Activated B cell treated with CpG ODN at 0.5 μM for 24 hours (primary cell): ENCODE results near the gene COLEC11. TPM values are rescaled to one million over a fixed set of nuclear protein-coding genes. Genes with fewer than 3 reads are reported as not detected.

Experiments
- ATAC-seq: fragments of 200-7000 bp; cut with Tn5 transposase; one replicate; pipeline ENCODE4 v1.10.0; 2021; ENCODE audit warnings: low read depth, mild to moderate bottlenecking, moderate library complexity
- CTCF ChIA-PET: fragments of 350-600 bp; sonication (Branson Sonifier 250); formaldehyde crosslinking; loops from one replicate; lab custom pipeline; 2021; ENCODE audit warnings: antibody characterized with exemption; lab: Charles Lee
- POLR2A ChIA-PET: fragments of 350-600 bp; sonication (Branson Sonifier 250); formaldehyde crosslinking; loops from one replicate; lab custom pipeline; 2021; ENCODE audit warnings: antibody characterized with exemption; lab: Charles Lee
- DNase-seq: peaks from one replicate; pipeline ENCODE4 v3.0.0; 2022
- H3K27ac Mint-ChIP-seq: one replicate; pipeline ENCODE4 v1.8.0; 2020; ENCODE audit warnings: mixed read lengths
- H3K27me3 Mint-ChIP-seq: one replicate; pipeline ENCODE4 v1.8.0; 2021; ENCODE audit warnings: mixed read lengths
- H3K36me3 Mint-ChIP-seq: one replicate; pipeline ENCODE4 v1.8.0; 2021; ENCODE audit warnings: low read depth, mixed read lengths
- H3K4me1 Mint-ChIP-seq: one replicate; pipeline ENCODE4 v1.8.0; 2021; ENCODE audit warnings: mixed read lengths
- H3K4me3 Mint-ChIP-seq: one replicate; pipeline ENCODE4 v1.8.0; 2020; ENCODE audit warnings: mild to moderate bottlenecking, mixed read lengths
- H3K9me3 Mint-ChIP-seq: one replicate; pipeline ENCODE4 v1.8.0; 2020; ENCODE audit warnings: mixed read lengths
- intact Hi-C: fragments of 100-400 bp; cut with micrococcal nuclease; formaldehyde crosslinking; loops from one replicate; pipeline ENCODE4 v1.15.1; 2024
- total RNA-seq: library from RNA; stranded (reverse); gene quantifications from 2 replicates; pipeline ENCODE4 v1.2.3, GENCODE V29; 2022
- TF ChIP-seq, protein P1 (sequence below): fragments of 200-600 bp; IDR thresholded peaks from one replicate; pipeline ENCODE4 v1.8.0; 2022; ENCODE audit warnings: antibody characterized with exemption, mild to moderate bottlenecking

The COLEC11 gene
- total RNA-seq, 1 donor from 2014 or later: not detected

DNA sequence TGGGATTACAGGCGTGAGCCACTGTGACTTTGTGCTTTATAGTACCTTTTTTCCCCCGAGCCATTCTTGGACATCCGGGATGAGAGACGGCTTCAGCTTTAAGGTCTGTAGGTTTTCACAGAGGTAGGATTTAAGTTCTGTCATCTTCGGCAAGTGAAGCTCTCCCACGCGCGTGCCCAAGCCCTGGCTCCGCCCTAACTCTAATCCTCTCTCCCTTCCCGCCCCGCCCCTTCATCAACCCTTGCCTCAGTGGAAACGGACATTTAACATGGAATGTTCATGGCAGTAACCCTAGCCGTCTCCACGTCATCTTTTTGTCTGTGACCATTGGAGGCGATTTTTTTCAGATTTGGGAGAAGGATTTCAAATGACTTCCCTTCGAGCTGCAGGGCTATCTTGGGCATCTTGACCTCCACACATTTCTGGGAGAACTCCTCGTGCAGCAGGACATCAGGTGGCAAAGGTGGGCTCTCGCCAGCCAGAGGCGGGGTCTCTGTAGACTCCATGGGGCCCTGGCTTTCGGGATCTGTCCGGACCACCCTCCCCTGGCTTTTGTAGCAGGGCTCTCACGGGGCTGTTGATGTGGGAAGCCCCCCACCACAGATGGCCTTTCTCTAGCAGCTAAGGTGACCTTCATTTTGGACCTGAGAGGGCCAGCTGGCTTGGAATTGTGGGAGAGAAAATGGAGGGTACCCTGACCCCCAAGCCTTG lies 6.8 kb downstream of the COLEC11 start:
- no peak for DNase-seq
- intact Hi-C loops: no loop called here

DNA sequence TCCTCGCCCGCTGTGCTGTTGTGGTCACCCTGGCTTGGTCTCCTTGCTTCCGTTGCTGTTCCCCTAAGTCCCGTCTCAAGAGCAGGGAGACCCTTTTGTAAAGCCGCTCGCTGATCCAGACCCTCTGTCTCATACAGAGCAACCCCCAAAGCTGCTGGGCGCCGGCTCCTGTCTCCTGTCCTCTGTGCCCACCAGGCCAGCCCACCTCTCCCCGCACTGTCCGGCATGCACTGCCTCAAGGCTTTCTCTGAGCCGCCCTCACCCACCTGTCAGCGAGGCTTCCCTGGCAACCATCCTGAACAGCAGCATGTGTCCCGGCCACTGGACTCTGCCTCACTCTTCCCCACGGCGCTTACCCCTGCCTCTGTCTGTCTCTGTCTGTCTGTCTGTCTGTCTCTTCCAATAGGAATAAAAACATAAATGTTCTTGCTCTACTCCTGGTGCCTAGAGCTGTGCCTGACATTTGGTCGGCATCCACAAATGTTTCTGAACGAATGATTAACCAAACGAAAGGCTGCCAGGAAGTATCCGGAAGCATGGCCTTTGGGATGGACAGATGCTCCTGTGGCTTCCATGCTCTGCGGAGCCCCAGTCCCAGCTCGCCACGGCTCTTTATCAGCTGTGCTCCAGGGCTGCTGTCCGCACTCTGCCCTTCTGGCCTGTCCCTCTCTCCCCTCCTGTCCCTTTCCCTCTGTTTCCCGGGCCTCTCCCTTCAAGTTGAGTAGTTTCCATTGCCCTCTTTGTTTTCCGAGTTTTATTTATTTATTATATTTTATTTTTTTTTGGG lies 7.8 kb downstream of the COLEC11 start:
- no peak overlapping the region for H3K4me3 Mint-ChIP-seq
- POLR2A ChIA-PET: no interaction called here
- H3K27me3 Mint-ChIP-seq: no peaks in the 10 kb centered on the region
- TF ChIP-seq, protein P1, sequence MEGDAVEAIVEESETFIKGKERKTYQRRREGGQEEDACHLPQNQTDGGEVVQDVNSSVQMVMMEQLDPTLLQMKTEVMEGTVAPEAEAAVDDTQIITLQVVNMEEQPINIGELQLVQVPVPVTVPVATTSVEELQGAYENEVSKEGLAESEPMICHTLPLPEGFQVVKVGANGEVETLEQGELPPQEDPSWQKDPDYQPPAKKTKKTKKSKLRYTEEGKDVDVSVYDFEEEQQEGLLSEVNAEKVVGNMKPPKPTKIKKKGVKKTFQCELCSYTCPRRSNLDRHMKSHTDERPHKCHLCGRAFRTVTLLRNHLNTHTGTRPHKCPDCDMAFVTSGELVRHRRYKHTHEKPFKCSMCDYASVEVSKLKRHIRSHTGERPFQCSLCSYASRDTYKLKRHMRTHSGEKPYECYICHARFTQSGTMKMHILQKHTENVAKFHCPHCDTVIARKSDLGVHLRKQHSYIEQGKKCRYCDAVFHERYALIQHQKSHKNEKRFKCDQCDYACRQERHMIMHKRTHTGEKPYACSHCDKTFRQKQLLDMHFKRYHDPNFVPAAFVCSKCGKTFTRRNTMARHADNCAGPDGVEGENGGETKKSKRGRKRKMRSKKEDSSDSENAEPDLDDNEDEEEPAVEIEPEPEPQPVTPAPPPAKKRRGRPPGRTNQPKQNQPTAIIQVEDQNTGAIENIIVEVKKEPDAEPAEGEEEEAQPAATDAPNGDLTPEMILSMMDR: no peak
- H3K36me3 Mint-ChIP-seq: no peaks in the 10 kb centered on the region
- DNase-seq (no peak), ATAC-seq (no peak)
- H3K4me1 Mint-ChIP-seq: peaks cover 3% of the 10 kb centered on the region
- H3K9me3 Mint-ChIP-seq: no peaks in the 10 kb centered on the region
- no peak overlapping the region for H3K27ac Mint-ChIP-seq
- intact Hi-C loops: no loop called here
- CTCF ChIA-PET: no interaction called here

More for the DNA sequence above, 6.8 kb downstream of the COLEC11 start:
- Mint-ChIP-seq H3K4me1 (peaks cover 5% of the 10 kb centered on the region), H3K36me3 (no peaks in the 10 kb centered on the region), H3K9me3 (no peaks in the 10 kb centered on the region), H3K4me3 (no peak overlapping the region), H3K27me3 (no peaks in the 10 kb centered on the region), H3K27ac (no peak overlapping the region)
- CTCF ChIA-PET: no interaction called here
- TF ChIP-seq, protein P1: no peak
- POLR2A ChIA-PET: no interaction called here
- ATAC-seq: no peak

DNA sequence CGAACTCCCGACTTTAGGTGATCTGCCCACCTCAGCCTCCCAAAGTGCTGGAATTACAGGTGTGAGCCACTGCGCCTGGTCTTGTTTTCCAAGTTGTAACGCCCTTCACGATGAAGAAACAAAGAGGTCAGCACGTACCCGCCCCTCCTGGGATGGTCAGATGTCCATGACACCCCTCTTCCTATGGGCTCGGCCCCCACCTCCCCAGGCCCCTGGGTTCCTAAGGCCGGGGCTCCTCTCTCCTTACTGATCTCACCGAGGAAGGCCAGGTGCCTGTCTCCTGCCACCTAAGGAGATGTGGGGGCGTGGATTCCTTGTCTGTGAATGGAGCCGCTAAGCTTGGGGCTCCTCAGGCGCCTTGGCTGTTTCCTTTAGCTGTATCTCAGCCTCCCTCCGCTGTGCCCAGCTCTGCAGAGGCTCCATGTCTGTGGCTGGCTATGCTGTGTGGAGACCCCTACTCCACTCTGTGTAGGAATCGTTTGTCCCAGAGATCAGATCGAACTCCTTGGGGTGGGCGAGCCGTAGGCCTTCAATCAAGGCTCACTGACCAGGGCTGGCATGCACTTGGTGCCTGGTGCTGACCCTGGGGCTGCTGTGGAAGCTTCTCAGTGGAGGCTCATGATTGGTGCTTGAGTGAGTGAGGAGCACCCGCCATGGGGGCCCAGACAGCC lies 8.8 kb downstream of the COLEC11 start:
- H3K27me3 Mint-ChIP-seq: no peaks in the 10 kb centered on the region
- H3K9me3 Mint-ChIP-seq: no peaks in the 10 kb centered on the region
- no peaks in the 10 kb centered on the region for H3K36me3 Mint-ChIP-seq
- H3K27ac Mint-ChIP-seq: no peak overlapping the region
- peaks cover 3% of the 10 kb centered on the region for H3K4me1 Mint-ChIP-seq
- ChIA-PET CTCF (no interaction called here), POLR2A (no interaction called here)
- TF ChIP-seq, protein P1: no peak
- ATAC-seq: no peak
- H3K4me3 Mint-ChIP-seq: no peak overlapping the region
- intact Hi-C loops: no loop called here
- no peak for DNase-seq

DNA sequence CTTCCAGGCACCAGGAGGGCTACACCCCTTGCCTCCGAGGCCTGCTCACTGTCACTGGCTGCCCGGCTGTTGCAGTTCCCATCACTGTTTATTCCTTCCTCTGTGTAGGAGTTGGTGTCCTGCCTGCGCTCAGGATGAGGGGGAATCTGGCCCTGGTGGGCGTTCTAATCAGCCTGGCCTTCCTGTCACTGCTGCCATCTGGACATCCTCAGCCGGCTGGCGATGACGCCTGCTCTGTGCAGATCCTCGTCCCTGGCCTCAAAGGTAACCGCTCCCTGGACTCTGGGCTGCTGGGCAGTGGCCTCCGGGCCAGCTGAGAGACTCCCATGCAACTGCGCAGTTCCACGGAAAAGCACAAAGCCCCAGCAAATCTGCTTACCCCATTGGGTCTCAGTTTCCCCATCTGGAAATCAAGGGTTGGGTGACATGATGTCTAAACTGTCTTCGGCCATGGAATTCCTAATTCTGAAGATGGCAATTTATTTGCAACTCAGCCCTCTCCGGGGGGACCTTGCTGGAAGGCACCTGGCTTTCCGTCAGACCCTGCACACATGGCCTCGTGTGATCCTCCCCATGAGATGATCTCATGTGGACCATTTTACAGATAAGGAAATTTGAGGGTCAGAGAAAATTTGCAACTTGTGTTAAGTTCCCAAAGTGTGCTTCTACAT lies 9.4 kb downstream of the COLEC11 start:
- Mint-ChIP-seq H3K36me3 (no peaks in the 10 kb centered on the region), H3K27me3 (no peaks in the 10 kb centered on the region), H3K27ac (no peak overlapping the region), H3K4me3 (no peak overlapping the region), H3K4me1 (peaks cover 3% of the 10 kb centered on the region), H3K9me3 (no peaks in the 10 kb centered on the region)
- ATAC-seq (no peak), DNase-seq (no peak)
- intact Hi-C loops: no loop called here
- CTCF ChIA-PET: no interaction called here
- TF ChIP-seq, protein P1: no peak
- POLR2A ChIA-PET: no interaction called here
